Measurements from ENCODE around the gene FRMD4A. TPM values are rescaled to one million over a fixed set of nuclear protein-coding genes. Genes with fewer than 3 reads are reported as not detected.

The FRMD4A gene
- polyA plus RNA-seq, 3 donors, result 67.7 to 83.0 (median 75.9) TPM

DNA sequence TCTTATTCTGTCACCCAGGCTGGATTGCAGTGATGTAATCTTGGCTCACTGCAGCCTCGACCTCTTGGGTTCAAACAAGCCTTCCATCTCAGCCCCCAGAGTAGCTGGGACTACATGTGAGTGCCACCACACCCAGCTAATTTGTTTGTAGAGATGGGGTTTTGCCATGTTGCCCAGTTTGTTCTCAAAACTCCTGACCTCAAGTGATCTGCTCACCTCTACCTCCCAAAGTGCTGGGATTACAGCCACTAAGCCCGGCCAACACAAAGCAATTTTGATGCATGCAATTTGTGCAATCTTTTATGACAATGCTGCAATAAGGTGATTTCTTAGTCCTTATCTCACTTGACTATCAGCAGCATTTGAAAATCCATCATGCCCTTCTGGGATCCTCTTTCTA is 333.1 kb downstream of the FRMD4A start:
- no peak for DNase-seq (ENCODE audit: low read depth in 3 of 3, low spot score in 2 of 3)

DNA sequence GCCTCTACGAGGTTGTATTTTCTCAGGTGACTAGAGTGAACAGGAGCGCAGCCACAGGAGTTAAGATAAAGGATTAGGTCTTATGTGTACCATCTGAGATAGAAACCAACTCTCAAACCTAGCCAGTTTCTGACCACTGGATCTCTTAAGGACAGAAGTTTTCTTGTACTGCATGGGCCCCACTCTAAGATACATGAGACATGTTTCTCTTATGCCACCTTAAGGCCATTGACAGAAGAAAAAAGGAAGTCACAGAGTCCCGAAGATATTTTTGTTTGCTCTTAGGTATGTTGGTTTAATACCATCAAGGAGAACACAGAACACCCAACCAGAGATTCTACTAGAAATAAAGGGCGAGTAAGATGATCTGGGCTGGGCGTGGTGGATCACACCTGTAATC is 335.8 kb downstream of the FRMD4A start:
- DNase-seq (ENCODE audit: low read depth in 3 of 3, low spot score in 2 of 3), result no peak

- no peak for DNase-seq (ENCODE audit: low read depth in 3 of 3, low spot score in 2 of 3)
These were observed 337.0 kb downstream of the FRMD4A start for GRCh38 chr10:13993673-13994089.

GRCh38 chr10:13993169-13993568 is 337.6 kb downstream of the FRMD4A start:
- no peak for DNase-seq (ENCODE audit: low read depth in 3 of 3, low spot score in 2 of 3)

- DNase-seq (ENCODE audit: low read depth in 3 of 3, low spot score in 2 of 3), result no peak
These were observed 339.4 kb downstream of the FRMD4A start for GRCh38 chr10:13991353-13991752.

DNA sequence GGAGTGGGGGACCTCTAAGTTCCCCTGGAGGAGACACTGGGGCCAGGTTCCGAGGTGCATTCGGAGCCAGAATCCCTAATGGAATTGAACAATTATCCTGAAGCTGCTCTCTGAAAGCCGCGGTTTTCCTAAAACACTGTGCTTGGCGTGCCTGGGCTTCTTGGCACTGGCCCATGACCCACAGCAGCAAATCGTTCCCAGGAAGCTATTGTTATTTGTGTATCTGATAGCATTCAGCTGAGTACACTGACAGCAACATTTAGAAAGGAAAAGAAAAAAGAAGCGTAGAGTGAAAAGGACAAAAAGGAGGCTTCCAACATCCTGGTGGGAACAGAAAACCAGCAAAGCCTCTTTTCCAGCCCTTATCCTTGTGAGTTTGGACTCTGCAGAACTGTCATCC is 339.8 kb downstream of the FRMD4A start:
- DNase-seq (ENCODE audit: low read depth in 3 of 3, low spot score in 2 of 3), result no peak

- no peak for DNase-seq (ENCODE audit: low read depth in 3 of 3, low spot score in 2 of 3)
These were observed 340.3 kb downstream of the FRMD4A start for GRCh38 chr10:13990392-13990805.

DNA sequence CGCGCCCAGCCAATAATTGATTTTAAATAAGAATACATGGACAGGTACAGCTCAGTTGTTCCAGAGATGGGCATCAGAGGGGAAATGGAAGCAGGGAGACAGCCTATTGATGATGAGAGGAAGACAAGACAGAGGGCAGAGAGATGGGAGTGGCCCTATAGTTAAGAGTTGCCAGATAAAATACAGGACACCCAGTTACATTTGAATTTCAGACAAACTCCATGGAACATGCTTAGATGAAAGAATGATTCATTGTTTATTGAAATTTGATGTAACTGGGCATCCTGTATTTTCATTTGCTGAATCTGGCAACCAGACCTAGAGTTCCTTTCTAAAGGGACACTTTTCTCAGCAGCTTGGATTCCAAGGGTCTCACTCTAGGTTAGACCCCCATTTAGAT is 341.1 kb downstream of the FRMD4A start:
- DNase-seq (ENCODE audit: low read depth in 3 of 3, low spot score in 2 of 3), result no peak

DNA sequence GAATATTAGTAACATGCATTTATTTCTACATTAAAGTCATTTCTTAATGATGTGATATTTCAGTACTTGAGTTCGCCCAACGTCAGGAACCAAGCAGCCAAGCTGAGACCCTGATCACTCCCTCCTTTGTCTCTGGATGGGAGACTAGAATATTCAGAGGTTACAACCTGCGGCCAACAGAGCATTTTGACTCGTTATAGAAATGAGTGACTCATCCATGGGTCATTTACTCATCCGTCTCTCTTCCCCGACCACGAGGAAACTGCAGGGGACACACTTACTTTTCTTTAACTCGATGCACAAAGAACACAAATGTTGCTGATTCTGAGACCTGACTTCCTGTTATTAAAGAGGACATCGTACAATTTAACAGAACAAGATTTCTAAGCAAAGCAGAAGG is 343.3 kb downstream of the FRMD4A start:
- DNase-seq (ENCODE audit: low read depth in 3 of 3, low spot score in 2 of 3), result no peak

DNA sequence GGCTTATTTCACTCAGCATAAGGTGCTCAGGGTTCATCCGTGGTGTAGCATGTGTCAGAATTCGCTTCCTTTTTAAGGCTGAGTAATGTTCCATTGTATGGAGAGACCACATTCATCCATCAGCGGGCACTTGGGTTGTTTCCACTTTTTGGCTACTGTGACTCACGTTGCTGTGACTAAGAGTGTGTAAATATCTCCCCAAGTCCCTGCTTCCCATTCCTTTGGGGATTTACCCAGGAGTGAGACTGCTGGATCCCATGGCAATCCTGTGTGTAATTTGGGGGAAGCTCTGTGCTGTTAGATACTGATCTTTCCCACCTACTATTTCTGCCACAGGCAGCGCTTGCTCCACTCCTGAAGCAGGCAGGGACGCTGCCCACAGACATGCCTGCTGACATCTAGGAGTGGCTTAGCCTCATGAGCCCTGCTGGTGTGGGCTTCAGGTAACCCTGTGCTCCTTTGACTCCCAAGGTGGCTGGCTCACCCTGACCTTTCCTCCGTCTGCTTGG is 346.0 kb downstream of the FRMD4A start:
- DNase-seq (ENCODE audit: low read depth in 3 of 3, low spot score in 2 of 3), result no peak

DNA sequence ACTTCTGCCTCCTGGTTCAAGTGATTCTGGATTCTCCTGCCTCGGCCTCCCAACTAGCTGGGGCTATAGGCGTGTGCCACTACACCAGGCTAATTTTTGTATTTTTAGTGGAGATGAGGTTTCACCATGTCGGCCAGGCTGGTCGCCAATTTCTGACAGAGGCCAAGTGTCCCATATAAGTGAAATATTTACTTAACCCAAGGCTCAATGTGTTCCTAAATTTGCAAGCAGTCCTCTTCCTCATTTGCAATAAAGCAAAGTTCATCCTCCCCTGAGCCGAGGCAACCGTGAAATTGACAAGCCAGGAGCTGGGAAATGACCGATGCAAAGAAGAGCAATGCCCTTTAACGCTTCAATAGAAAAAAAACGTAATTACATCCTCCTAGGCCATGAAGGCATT is 347.7 kb downstream of the FRMD4A start:
- DNase-seq (ENCODE audit: low read depth in 3 of 3, low spot score in 2 of 3), result no peak

DNA sequence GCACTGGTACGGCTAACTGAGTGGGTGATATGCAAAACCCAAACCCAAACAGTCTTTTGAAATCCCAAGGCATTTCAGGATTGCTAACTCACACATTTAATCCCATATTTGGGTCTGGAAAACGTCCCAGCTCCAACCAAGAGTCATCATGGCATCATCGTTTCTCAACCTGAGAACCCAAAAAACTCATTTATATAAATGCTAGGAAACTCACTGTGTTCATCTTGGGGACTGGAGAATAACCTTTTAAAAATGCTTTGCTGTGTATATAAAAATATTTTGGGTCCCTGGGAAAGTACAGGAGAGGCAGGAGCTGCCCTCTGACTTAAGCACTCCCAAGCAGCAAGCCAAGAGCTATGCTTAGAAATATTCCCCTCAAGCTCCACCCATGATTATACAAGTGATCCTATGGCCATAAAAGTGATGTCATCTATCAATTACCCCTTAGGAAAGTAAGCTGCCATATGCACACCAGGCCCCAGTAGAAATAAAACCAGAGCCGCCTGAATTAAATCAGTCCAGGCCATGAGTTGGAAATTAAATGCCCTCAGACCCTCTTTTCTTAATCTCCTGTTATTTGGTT is 352.1 kb downstream of the FRMD4A start:
- DNase-seq (ENCODE audit: low read depth in 3 of 3, low spot score in 2 of 3), result no peak

- no peak for DNase-seq (ENCODE audit: low read depth in 3 of 3, low spot score in 2 of 3)
These were observed 352.7 kb downstream of the FRMD4A start for GRCh38 chr10:13977861-13978532.

DNA sequence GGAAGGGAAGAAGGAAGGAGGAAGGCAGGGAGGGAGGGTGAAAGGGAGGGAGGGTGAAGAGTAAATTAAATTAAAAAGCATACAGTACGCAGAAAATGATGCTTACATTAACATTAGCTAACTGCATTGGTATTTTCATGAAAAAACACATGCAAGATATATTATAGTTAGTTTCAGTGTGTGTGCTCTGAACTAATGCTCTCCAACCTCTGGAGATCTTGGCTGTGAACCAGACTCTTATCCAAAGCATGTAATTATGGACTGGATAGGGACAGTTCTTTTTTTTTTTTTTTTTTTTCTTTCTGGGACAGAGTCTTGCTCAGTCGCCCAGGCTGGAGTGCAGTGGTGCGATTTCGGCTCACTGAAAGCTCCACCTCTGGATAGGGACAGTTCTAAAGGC is 357.0 kb downstream of the FRMD4A start:
- no peak for DNase-seq (ENCODE audit: low read depth in 3 of 3, low spot score in 2 of 3)

- DNase-seq (ENCODE audit: low read depth in 3 of 3, low spot score in 2 of 3), result no peak
These were observed 358.1 kb downstream of the FRMD4A start for GRCh38 chr10:13972609-13973008.

GRCh38 chr10:13971601-13972475 is 358.9 kb downstream of the FRMD4A start:
- DNase-seq (ENCODE audit: low read depth in 3 of 3, low spot score in 2 of 3), result no peak

GRCh38 chr10:13970957-13971353 is 359.8 kb downstream of the FRMD4A start:
- DNase-seq (ENCODE audit: low read depth in 3 of 3, low spot score in 2 of 3), result no peak

DNA sequence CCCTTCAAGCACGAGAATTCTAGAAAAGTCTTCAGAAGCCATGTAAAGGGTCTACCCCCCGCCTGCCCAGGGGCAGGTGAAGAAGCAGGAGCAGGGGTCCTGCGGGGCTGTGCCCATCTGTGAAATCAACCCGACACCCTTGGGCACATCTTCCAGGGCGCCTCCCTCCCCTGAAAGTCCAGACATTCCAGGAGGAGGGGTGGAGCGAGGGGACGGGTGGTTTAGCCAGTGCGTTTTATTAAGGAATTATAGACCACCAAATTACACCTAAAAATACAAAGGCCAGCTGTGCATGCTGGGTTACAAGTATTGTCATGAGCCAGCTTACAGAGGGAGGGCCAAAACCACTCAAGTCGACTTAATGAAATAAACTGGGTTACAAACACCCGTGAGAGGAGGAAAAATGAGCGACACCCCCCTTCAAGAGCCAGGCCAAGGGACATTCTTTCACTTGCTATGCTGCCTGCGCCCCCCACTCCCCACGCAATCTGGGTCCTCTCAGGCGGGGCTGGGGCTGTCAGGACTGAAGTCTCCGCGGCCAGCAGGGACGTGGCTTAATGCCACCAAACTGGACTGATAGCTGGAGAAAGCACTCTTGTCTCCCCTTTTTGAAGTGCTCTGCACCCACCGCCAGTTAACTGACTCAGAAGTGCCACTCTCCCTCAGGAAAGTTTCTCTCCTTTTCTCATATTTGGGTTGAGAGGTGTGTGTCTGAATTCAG is 360.3 kb downstream of the FRMD4A start:
- DNase-seq (ENCODE audit: low read depth in 3 of 3, low spot score in 2 of 3), result no peak

DNA sequence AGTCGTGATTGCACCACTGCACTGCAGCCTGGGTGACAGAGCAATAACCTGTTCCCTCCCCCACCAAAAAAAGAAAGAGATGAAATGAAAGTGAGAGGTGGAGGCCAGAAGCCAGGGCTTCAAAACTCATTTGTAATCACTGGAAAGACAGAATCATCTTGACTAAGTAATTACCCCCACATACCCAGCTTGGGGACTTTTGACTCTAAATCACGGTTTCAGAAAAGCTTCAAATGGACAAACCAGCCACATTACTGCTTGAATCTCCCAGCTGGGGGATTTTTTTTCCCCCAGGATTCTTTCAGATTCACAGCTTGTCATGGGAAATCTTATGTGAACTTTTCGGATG is 361.0 kb downstream of the FRMD4A start:
- no peak for DNase-seq (ENCODE audit: low read depth in 3 of 3, low spot score in 2 of 3)

DNA sequence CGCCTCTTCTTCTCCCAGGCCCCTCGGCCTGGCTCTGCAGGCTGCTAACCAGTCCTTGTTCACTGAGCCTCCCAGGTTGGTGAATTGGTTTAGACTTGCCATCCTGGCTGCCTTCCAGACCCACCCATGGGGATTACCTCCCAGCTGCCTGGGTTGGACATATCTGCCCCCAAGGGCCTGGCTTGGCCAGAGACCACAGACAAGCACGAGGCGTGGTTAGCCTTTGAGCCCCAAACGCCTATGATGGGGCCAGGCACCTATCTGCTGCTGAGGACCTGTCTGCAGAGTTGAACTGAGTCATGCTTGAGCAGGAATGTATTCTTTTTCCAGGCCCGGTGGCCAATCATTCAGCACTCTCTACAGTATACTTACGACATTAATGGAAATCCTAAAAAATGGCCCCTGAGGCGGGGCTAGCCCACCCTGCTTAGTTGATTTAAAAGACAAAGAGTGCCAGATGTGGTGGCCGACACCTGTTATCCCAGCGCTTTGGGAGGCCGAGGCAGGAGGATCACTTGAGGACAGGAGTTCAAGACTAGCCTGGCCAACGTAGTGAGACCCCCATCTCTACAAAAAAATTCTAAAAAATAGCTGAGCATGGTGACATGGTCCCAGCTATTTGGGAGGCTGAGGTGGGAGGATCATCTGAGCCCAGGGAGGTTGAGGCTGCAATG is 361.5 kb downstream of the FRMD4A start:
- DNase-seq (ENCODE audit: low read depth in 3 of 3, low spot score in 2 of 3), result no peak

All from right renal cortex interstitium (tissue), 3 donors.